IMR-90 (cell line): ENCODE data around the gene ACAD11. TPM values are rescaled to one million over a fixed set of nuclear protein-coding genes. Genes with fewer than 3 reads are reported as not detected.

Source experiments
- ATAC-seq: fragments of 200-7000 bp; cut with Tn5 transposase; 2 replicates; pipeline ENCODE4 v1.9.1; 2020; ENCODE audit warnings: low read depth, mild to moderate bottlenecking, moderate library complexity
- BruUV-seq: library from RNA; stranded (reverse); fragments of 400-500 nt; replicated peaks from 2 replicates; lab custom pipeline; 2021; lab: Mats Ljungman, UMichigan
- CTCF ChIA-PET: fragments of 300-600 bp; formaldehyde crosslinking; extraction: SDS; loops from one replicate; lab custom pipeline; 2021; ENCODE audit warnings: antibody characterized with exemption; lab: Yijun Ruan, JAX
- POLR2A ChIA-PET: fragments of 300-600 bp; sonication (Branson Sonifier 250); formaldehyde crosslinking; loops from one replicate; lab custom pipeline; 2022; ENCODE audit warnings: antibody characterized with exemption; ENCODE audit not compliant: unreplicated experiment; lab: Charles Lee
- DNase-seq: peaks from one replicate; pipeline ENCODE4 v3.0.0; 2013
- H2AFZ ChIP-seq: replicated peaks from 2 replicates; pipeline ENCODE3; 2013; ENCODE audit warnings: low read length, mild to moderate bottlenecking; ENCODE audit not compliant: poor library complexity
- H2AK5ac ChIP-seq: 2 replicates; pipeline ENCODE4 v1.6.1; 2013; ENCODE audit warnings: low read depth, low read length, inconsistent platforms
- H2AK9ac ChIP-seq: replicated peaks from 2 replicates; pipeline ENCODE3; 2013; ENCODE audit warnings: mild to moderate bottlenecking, low read depth, low read length, moderate library complexity; ENCODE audit not compliant: poor library complexity
- H2BK120ac ChIP-seq: 2 replicates; pipeline ENCODE4 v1.6.1; 2013; ENCODE audit warnings: low read depth, low read length, inconsistent platforms
- H2BK15ac ChIP-seq: 3 replicates; pipeline ENCODE4 v1.6.1; 2013; ENCODE audit warnings: low read depth, low read length, inconsistent platforms
- H2BK20ac ChIP-seq: 2 replicates; pipeline ENCODE4 v1.6.1; 2013; ENCODE audit warnings: low read depth, mild to moderate bottlenecking, inconsistent platforms, low read length, moderate library complexity
- H2BK5ac ChIP-seq: 2 replicates; pipeline ENCODE4 v1.6.1; 2013; ENCODE audit warnings: mild to moderate bottlenecking, low read depth, low read length, inconsistent platforms; ENCODE audit not compliant: poor library complexity, severe bottlenecking
- H3K14ac ChIP-seq: replicated peaks from 2 replicates; pipeline ENCODE4 v1.6.1; 2013; ENCODE audit warnings: low read depth, low read length, inconsistent platforms
- H3K18ac ChIP-seq: 2 replicates; pipeline ENCODE4 v1.6.1; 2013; ENCODE audit warnings: low read depth, low read length, control low read depth
- H3K23ac ChIP-seq: 2 replicates; pipeline ENCODE4 v1.6.1; 2013; ENCODE audit warnings: low read depth, low read length, inconsistent platforms
- H3K27ac ChIP-seq: 2 replicates; pipeline ENCODE4 v1.5.1; 2013; ENCODE audit warnings: mild to moderate bottlenecking, control low read depth, low read length; ENCODE audit not compliant: insufficient read depth
- H3K27me3 ChIP-seq: 2 replicates; pipeline ENCODE4 v1.6.1; 2013; ENCODE audit warnings: low read length; ENCODE audit not compliant: control insufficient read depth, insufficient read depth
- H3K36me3 ChIP-seq: 2 replicates; pipeline ENCODE4 v1.6.1; 2013; ENCODE audit warnings: low read length, mixed read lengths; ENCODE audit not compliant: control insufficient read depth, insufficient read depth
- H3K4ac ChIP-seq: 2 replicates; pipeline ENCODE4 v1.6.1; 2013; ENCODE audit warnings: low read depth, low read length, inconsistent platforms
- H3K4me1 ChIP-seq: 2 replicates; pipeline ENCODE4 v1.6.1; 2013; ENCODE audit warnings: low read length, mixed read lengths; ENCODE audit not compliant: control insufficient read depth, insufficient read depth
- H3K4me2 ChIP-seq: 2 replicates; pipeline ENCODE4 v1.6.1; 2013; ENCODE audit warnings: low read depth, mild to moderate bottlenecking, control low read depth, low read length, moderate library complexity
- H3K4me3 ChIP-seq: 2 replicates; pipeline ENCODE4 v1.5.1; 2013; ENCODE audit warnings: low read depth, mild to moderate bottlenecking, control low read depth, low read length, moderate library complexity; ENCODE audit not compliant: insufficient read depth
- H3K56ac ChIP-seq: 2 replicates; pipeline ENCODE4 v1.6.1; 2013; ENCODE audit warnings: low read length, inconsistent platforms; ENCODE audit not compliant: insufficient read depth; ENCODE audit errors: extremely low read depth
- H3K79me1 ChIP-seq, 2 experiments: 2 replicates each; pipeline ENCODE4 v1.6.1; 2013; ENCODE audit warnings: low read length in 2 of 2, inconsistent platforms in 1 of 2, low read depth in 1 of 2
- H3K9ac ChIP-seq: 2 replicates; pipeline ENCODE4 v1.6.1; 2013; ENCODE audit warnings: low read depth, low read length, control low read depth
- H3K9me1 ChIP-seq: 2 replicates; pipeline ENCODE4 v1.6.1; 2013; ENCODE audit warnings: low read length, inconsistent platforms; ENCODE audit not compliant: insufficient read depth
- H3K9me3 ChIP-seq: 2 replicates; pipeline ENCODE4 v1.6.1; 2013; ENCODE audit warnings: low read length; ENCODE audit not compliant: control insufficient read depth, insufficient read depth
- H4K20me1 ChIP-seq: 2 replicates; pipeline ENCODE4 v1.6.1; 2013; ENCODE audit warnings: low read length, inconsistent platforms; ENCODE audit not compliant: insufficient read depth
- H4K5ac ChIP-seq: 2 replicates; pipeline ENCODE4 v1.6.1; 2013; ENCODE audit warnings: mild to moderate bottlenecking, low read depth, low read length, control low read depth
- H4K8ac ChIP-seq, 2 experiments: 2 replicates each; pipeline ENCODE4 v1.6.1; 2013; ENCODE audit warnings: low read depth in 2 of 2, low read length in 2 of 2, control low read depth in 1 of 2, inconsistent platforms in 1 of 2
- H4K91ac ChIP-seq: 2 replicates; pipeline ENCODE4 v1.6.1; 2013; ENCODE audit warnings: low read depth, low read length, inconsistent platforms; ENCODE audit not compliant: insufficient read depth
- BHLHE40 ChIP-seq: fragments of 150-350 bp; IDR thresholded peaks from 2 replicates; pipeline ENCODE4 v1.6.1; 2016; ENCODE audit warnings: mild to moderate bottlenecking, low read depth, low read length
- CEBPB ChIP-seq: IDR thresholded peaks from 2 replicates; pipeline ENCODE4 v1.6.1; 2012; ENCODE audit warnings: low read depth, low read length, improper control_type of control experiment
- CHD1 ChIP-seq: IDR thresholded peaks from 2 replicates; pipeline ENCODE4 v1.6.1; 2012; ENCODE audit warnings: low read depth, low read length, improper control_type of control experiment
- CTCF ChIP-seq: conservative IDR thresholded peaks from 2 replicates; pipeline ENCODE4 v1.5.1; 2012; ENCODE audit warnings: mild to moderate bottlenecking, low read depth, low read length, improper control_type of control experiment
- FOS ChIP-seq: fragments of 150-350 bp; IDR thresholded peaks from 2 replicates; pipeline ENCODE4 v1.6.1; 2016; ENCODE audit warnings: low read depth, low read length
- MAFK ChIP-seq: IDR thresholded peaks from 2 replicates; pipeline ENCODE4 v1.6.1; 2012; ENCODE audit warnings: low read depth, low read length, improper control_type of control experiment
- MAZ ChIP-seq: IDR thresholded peaks from 2 replicates; pipeline ENCODE4 v1.6.1; 2012; ENCODE audit warnings: low read depth, mild to moderate bottlenecking, low read length, improper control_type of control experiment, moderate library complexity, borderline replicate concordance
- MXI1 ChIP-seq: IDR thresholded peaks from 2 replicates; pipeline ENCODE4 v1.6.1; 2012; ENCODE audit warnings: low read depth, mild to moderate bottlenecking, low read length, moderate library complexity, borderline replicate concordance
- NFE2L2 ChIP-seq: fragments of 150-350 bp; IDR thresholded peaks from 2 replicates; pipeline ENCODE4 v1.6.1; 2016; ENCODE audit warnings: low read depth, mild to moderate bottlenecking, low read length
- POLR2A ChIP-seq: IDR thresholded peaks from 2 replicates; pipeline ENCODE4 v1.6.1; 2012; ENCODE audit warnings: mild to moderate bottlenecking, low read depth, low read length
- RAD21 ChIP-seq: IDR thresholded peaks from 2 replicates; pipeline ENCODE4 v1.6.1; 2012; ENCODE audit warnings: low read length, improper control_type of control experiment
- RCOR1 ChIP-seq: IDR thresholded peaks from 2 replicates; pipeline ENCODE4 v1.6.1; 2012; ENCODE audit warnings: mild to moderate bottlenecking, low read length, improper control_type of control experiment; ENCODE audit not compliant: insufficient replicate concordance
- RFX5 ChIP-seq: IDR thresholded peaks from 2 replicates; pipeline ENCODE4 v1.8.0; 2012; ENCODE audit warnings: low read depth, mild to moderate bottlenecking, low read length, moderate library complexity
- SMC3 ChIP-seq: fragments of 150-350 bp; IDR thresholded peaks from 2 replicates; pipeline ENCODE4 v1.6.1; 2016; ENCODE audit warnings: low read depth, mild to moderate bottlenecking, antibody characterized with exemption, low read length, moderate library complexity
- USF2 ChIP-seq: fragments of 150-350 bp; IDR thresholded peaks from 2 replicates; pipeline ENCODE4 v1.6.1; 2017; ENCODE audit warnings: mild to moderate bottlenecking, antibody characterized with exemption, low read length, low read depth
- WGBS, 2 experiments: methylation state at CpG; one replicate each; pipeline versions ENCODE4 v1.1.5 to v1.1.7; 2013; ENCODE audit warnings: missing lambda C conversion rate in 2 of 2; ENCODE audit not compliant: insufficient read length in 1 of 2; ENCODE audit errors: extremely low coverage in 2 of 2; 5-methylcytosine and 5-hydroxymethylcytosine counted together
- dilution Hi-C: fragments of 300-500 bp; cut with HindIII; formaldehyde crosslinking; loops from one replicate; pipeline ENCODE4 v1.14.3; 2018; ENCODE audit warnings: low sequenced_read_pairs; ENCODE audit not compliant: unreplicated experiment
- in situ Hi-C: fragments of 300-500 bp; cut with MboI; formaldehyde crosslinking; loops from 3 replicates; pipeline ENCODE4 v1.14.3; 2019; ENCODE audit warnings: low sequenced_read_pairs, inconsistent platforms, mixed read lengths
- intact Hi-C: fragments of 100-400 bp; cut with micrococcal nuclease; formaldehyde crosslinking; loops from 2 replicates; pipeline ENCODE4 v1.10.0; 2022
- polyA plus RNA-seq, 3 experiments: library from polyadenylated mRNA; depleted of rRNA; stranded (reverse); fragments of >200 nt; gene quantifications; 2 replicates each; pipeline ENCODE4 v1.2.3, GENCODE V29; 2012; ENCODE audit warnings: low replicate concordance in 1 of 3
- total RNA-seq: library from RNA; depleted of rRNA; stranded (reverse); fragments of >200 nt; gene quantifications from 2 replicates; pipeline ENCODE4 v1.2.3, GENCODE V29; 2012
- TF ChIP-seq, protein P1 (sequence below): fragments of 150-350 bp; IDR thresholded peaks from 2 replicates; pipeline ENCODE4 v1.6.1; 2016; ENCODE audit warnings: low read depth, mild to moderate bottlenecking, low read length, moderate library complexity, borderline replicate concordance

Gene ACAD11
- total and polyA plus RNA-seq, 2 of the 4 experiments (the other 2 are of a cell fraction): 16.0 to 18.8 TPM

DNA sequence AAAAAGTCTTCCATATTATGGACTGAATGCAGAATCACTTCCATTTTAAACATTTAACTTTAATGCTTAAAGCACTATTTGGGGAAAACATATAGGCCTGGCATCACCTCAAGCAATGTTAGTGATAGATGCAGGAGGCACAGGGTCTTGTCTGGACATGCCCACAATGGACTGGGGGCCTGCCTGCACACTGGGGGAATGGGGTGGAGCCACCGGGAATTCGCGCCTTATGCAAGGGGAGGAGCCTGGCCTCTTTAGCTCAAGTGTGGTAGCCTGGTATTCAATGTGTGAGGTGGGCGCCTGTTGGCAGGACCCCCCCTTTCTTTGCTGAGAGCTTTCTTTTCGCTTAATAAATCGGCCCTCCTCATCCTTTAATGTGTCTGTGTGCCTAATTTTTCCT, 32.7 kb downstream of the ACAD11 start:
- no peak overlapping the region for H3K4me3 ChIP-seq
- H3K27me3 ChIP-seq: no peaks in the 10 kb centered on the region
- H3K4me1 ChIP-seq: peaks cover 3% of the 10 kb centered on the region; the same call in 1 of the 2 replicates
- H2AK9ac ChIP-seq: no peak overlapping the region
- POLR2A ChIA-PET: no interaction called here
- in situ Hi-C loops (loop anchor here (25.0 kb wide), 1 partner anchor 365 kb away; no protein-coding TSS in a partner anchor), dilution Hi-C loops (loop anchor here (25.0 kb wide), 1 partner anchor 90 kb away; no protein-coding TSS in a partner anchor), intact Hi-C loops (no loop called here)
- H3K9me1 ChIP-seq: peaks cover 3% of the 10 kb centered on the region; the same call in 1 of the 2 replicates
- 0 out of 4 replicates have a peak, but pooled peaks cover 0 to 10% of the 10 kb centered on the region in 2 experiments for H3K79me1 ChIP-seq
- H3K9me3 ChIP-seq: no peaks in the 10 kb centered on the region
- H3K18ac ChIP-seq: peak overlapping the region; percentile 1; the same call in 1 of the 2 replicates
- H3K27ac ChIP-seq: no peak overlapping the region
- peak overlapping the region; percentile 44; the same call in 1 of the 2 replicates for H2AK5ac ChIP-seq
- no TSS peak for BruUV-seq
- H3K23ac ChIP-seq: no peak overlapping the region
- H3K14ac ChIP-seq: peak overlapping the region; percentile 45; the same call in 1 of the 2 replicates
- peak overlapping the region; percentile 36 for H2BK5ac ChIP-seq
- peak overlapping the region; percentile 22 for H3K4ac ChIP-seq
- no peaks in the 10 kb centered on the region for H4K20me1 ChIP-seq
- no peak for DNase-seq
- peak overlapping the region; percentile 65; the same call in 1 of the 2 replicates for H2BK120ac ChIP-seq
- no peak overlapping the region for H3K56ac ChIP-seq
- peaks cover 8% of the 10 kb centered on the region for H3K36me3 ChIP-seq
- no peak for ATAC-seq
- H3K4me2 ChIP-seq: no peak overlapping the region
- no peak overlapping the region for H2BK20ac ChIP-seq
- WGBS, 2 experiments: 100% methylated on average over 1 of the region's 6 CpGs; no CpG with 5 or more reads in 1 of the 2 experiments
- peak overlapping the region; percentile 42 to 45; a peak in 2 of 4 replicates for H4K8ac ChIP-seq
- no peak overlapping the region for H2AFZ ChIP-seq
- TF ChIP-seq FOS: no peak
- TF ChIP-seq SMC3: no peak
- TF ChIP-seq BHLHE40: no peak
- no peak for TF ChIP-seq RAD21
- TF ChIP-seq POLR2A: no peak
- no peak for TF ChIP-seq MAZ
- TF ChIP-seq MXI1: no peak
- no peak for TF ChIP-seq NFE2L2
- no peak for TF ChIP-seq RFX5
- TF ChIP-seq, protein P1, sequence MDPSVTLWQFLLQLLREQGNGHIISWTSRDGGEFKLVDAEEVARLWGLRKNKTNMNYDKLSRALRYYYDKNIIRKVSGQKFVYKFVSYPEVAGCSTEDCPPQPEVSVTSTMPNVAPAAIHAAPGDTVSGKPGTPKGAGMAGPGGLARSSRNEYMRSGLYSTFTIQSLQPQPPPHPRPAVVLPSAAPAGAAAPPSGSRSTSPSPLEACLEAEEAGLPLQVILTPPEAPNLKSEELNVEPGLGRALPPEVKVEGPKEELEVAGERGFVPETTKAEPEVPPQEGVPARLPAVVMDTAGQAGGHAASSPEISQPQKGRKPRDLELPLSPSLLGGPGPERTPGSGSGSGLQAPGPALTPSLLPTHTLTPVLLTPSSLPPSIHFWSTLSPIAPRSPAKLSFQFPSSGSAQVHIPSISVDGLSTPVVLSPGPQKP: no peak
- no peak for TF ChIP-seq CEBPB
- TF ChIP-seq MAFK: no peak
- no peak for TF ChIP-seq RCOR1
- TF ChIP-seq USF2: no peak
- TF ChIP-seq CHD1: no peak
- no peak for TF ChIP-seq CTCF
- peak overlapping the region; percentile 61 for H4K91ac ChIP-seq
- H2BK15ac ChIP-seq: peak overlapping the region; percentile 46; the same call in 1 of the 3 replicates
- H3K9ac ChIP-seq: no peak overlapping the region
- CTCF ChIA-PET: interaction anchor here (0.5 to 0.6 kb wide), 2 partner anchors 84 to 1036 kb away, joined by 4 to 5 read pairs; no protein-coding TSS in a partner anchor
- H4K5ac ChIP-seq: no peak overlapping the region; the same call in 1 of the 2 replicates
